ENCODE measurements around the gene TGFA.

TGFA gene

DNA sequence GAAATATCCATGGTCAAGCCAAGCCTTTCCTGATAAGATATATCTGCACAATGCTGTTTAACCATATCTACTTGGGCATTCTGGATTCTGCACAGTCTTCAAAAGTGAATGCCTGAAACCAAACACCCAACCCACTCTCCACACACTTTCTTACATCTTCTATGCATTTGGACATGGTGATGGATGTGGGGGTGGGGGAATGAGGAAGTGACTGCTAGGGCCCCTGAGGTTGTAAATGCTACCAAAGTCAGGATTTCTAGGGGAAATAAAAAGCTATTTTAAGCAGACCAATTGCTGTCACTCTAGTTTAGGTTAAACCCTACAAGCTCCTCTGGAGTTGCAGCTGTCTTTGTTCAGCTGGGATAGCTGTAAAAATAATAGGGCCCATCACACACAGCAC lies 26.7 kb upstream of the TGFA start:
- TF ChIP-seq RAD21 (IDR thresholded peaks at IDR 0.05; ENCODE audit: low read depth) (no peak), CREB1 (IDR thresholded peaks at IDR 0.05; ENCODE audit: low read depth) (no peak), CEBPB (IDR thresholded peaks at IDR 0.05) (no peak), TCF12 (IDR thresholded peaks at IDR 0.05; ENCODE audit: low read depth) (no peak), TEAD4 (IDR thresholded peaks at IDR 0.05) (no peak)

DNA sequence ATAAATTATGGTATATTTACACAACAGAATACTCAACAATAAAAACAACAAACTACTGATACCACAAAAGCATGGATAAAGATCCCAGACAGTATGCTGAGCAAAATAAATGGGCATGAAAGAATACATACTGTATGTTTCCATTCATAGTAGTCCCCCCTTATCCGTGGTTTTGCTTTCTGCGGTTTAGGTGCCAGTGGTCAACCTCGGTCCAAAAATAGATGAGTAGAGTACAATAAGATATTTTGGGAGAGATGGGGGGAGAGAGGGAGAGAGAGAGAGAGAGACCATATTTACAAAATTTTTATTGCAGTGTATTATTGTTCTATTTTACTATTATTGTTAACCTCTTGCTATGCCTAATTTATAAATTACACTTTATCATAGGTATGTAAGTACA lies 21.0 kb upstream of the TGFA start:
- TF ChIP-seq, protein P1, sequence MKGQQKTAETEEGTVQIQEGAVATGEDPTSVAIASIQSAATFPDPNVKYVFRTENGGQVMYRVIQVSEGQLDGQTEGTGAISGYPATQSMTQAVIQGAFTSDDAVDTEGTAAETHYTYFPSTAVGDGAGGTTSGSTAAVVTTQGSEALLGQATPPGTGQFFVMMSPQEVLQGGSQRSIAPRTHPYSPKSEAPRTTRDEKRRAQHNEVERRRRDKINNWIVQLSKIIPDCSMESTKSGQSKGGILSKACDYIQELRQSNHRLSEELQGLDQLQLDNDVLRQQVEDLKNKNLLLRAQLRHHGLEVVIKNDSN (IDR thresholded peaks at IDR 0.05), result no peak
- TF ChIP-seq ZBTB7A (IDR thresholded peaks at IDR 0.05; ENCODE audit: low read depth) (no peak), CREB1 (IDR thresholded peaks at IDR 0.05; ENCODE audit: low read depth) (no peak), EP300 (IDR thresholded peaks at IDR 0.05; ENCODE audit: borderline replicate concordance) (no peak), TCF12 (IDR thresholded peaks at IDR 0.05; ENCODE audit: low read depth) (no peak), TAF1 (IDR thresholded peaks at IDR 0.05; ENCODE audit: low read depth) (no peak), RAD21 (IDR thresholded peaks at IDR 0.05; ENCODE audit: low read depth) (no peak), FOXM1 (IDR thresholded peaks at IDR 0.05; ENCODE audit: borderline replicate concordance, low read depth) (no peak), YY1 (IDR thresholded peaks at IDR 0.05; ENCODE audit: low read depth) (no peak)
- TF ChIP-seq, protein P2, sequence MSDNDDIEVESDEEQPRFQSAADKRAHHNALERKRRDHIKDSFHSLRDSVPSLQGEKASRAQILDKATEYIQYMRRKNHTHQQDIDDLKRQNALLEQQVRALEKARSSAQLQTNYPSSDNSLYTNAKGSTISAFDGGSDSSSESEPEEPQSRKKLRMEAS (IDR thresholded peaks at IDR 0.05), result no peak

DNA sequence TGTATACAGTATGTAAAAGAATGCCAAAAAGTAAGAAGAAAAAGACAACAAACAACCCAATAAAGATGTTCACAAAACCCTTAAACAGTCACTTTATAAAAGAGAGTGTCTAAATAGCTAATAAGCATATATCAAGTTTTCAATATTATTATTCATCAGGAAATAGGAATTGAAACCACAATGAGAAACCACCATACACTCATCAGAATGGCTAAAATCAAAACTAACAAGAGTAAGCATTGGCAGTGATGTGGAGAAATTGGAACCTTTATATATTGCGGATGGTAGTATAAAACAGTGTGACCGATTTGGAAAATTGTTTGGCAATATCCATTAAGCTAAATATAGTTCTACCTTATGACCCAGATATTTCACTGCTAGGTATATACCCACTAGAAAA lies 20.5 kb upstream of the TGFA start:
- TF ChIP-seq EGR1 (IDR thresholded peaks at IDR 0.05), result no peak
- TF ChIP-seq, protein P2 (IDR thresholded peaks at IDR 0.05), result no peak
- TF ChIP-seq, protein P3, sequence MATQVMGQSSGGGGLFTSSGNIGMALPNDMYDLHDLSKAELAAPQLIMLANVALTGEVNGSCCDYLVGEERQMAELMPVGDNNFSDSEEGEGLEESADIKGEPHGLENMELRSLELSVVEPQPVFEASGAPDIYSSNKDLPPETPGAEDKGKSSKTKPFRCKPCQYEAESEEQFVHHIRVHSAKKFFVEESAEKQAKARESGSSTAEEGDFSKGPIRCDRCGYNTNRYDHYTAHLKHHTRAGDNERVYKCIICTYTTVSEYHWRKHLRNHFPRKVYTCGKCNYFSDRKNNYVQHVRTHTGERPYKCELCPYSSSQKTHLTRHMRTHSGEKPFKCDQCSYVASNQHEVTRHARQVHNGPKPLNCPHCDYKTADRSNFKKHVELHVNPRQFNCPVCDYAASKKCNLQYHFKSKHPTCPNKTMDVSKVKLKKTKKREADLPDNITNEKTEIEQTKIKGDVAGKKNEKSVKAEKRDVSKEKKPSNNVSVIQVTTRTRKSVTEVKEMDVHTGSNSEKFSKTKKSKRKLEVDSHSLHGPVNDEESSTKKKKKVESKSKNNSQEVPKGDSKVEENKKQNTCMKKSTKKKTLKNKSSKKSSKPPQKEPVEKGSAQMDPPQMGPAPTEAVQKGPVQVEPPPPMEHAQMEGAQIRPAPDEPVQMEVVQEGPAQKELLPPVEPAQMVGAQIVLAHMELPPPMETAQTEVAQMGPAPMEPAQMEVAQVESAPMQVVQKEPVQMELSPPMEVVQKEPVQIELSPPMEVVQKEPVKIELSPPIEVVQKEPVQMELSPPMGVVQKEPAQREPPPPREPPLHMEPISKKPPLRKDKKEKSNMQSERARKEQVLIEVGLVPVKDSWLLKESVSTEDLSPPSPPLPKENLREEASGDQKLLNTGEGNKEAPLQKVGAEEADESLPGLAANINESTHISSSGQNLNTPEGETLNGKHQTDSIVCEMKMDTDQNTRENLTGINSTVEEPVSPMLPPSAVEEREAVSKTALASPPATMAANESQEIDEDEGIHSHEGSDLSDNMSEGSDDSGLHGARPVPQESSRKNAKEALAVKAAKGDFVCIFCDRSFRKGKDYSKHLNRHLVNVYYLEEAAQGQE (IDR thresholded peaks at IDR 0.05; ENCODE audit: low read depth), result no peak
- no peak for TF ChIP-seq CREB1 (IDR thresholded peaks at IDR 0.05; ENCODE audit: low read depth)
- TF ChIP-seq YY1 (IDR thresholded peaks at IDR 0.05; ENCODE audit: low read depth), result no peak
- no peak for TF ChIP-seq TAF1 (IDR thresholded peaks at IDR 0.05; ENCODE audit: low read depth)
- TF ChIP-seq FOXM1 (IDR thresholded peaks at IDR 0.05; ENCODE audit: borderline replicate concordance, low read depth), result no peak
- no peak for TF ChIP-seq NFIC (IDR thresholded peaks at IDR 0.05)
- no peak for TF ChIP-seq EP300 (IDR thresholded peaks at IDR 0.05; ENCODE audit: borderline replicate concordance)
- TF ChIP-seq RAD21 (IDR thresholded peaks at IDR 0.05; ENCODE audit: low read depth), result no peak
- TF ChIP-seq CEBPB (IDR thresholded peaks at IDR 0.05), result no peak
- no peak for TF ChIP-seq TEAD4 (IDR thresholded peaks at IDR 0.05)
- TF ChIP-seq, protein P1 (IDR thresholded peaks at IDR 0.05), result no peak
- TF ChIP-seq TCF12 (IDR thresholded peaks at IDR 0.05; ENCODE audit: low read depth), result no peak
- TF ChIP-seq ZBTB7A (IDR thresholded peaks at IDR 0.05; ENCODE audit: low read depth), result no peak

DNA sequence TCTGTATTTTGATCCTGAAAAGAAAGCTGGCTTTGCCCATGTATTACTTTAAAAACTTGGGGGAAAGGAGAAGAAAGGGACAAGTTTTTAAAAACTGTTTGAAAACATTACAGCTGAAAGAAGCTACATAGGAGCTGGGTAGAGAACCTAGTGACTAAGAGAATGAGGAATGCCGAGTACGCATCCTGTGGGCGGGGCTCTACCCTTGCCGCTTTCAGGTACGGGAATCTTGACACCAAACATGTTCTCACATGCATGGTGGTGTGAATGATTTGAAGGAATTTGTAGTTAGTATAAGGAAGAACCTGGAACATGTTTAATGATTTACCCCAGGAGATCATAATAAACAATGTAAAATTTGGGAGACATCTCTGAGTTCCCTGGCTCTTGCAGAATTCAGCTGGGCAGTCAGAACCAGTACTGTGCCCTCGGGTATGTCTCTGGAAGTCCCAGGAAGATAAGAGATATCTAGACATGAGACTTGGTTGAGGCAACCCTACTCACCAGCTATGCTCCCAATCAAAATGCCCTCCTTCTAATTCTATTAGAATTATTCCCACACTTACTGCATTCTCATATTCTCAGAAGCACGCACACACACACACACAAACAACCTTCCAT lies 16.5 kb upstream of the TGFA start:
- no peak for TF ChIP-seq EGR1 (IDR thresholded peaks at IDR 0.05)
- TF ChIP-seq, protein P2 (IDR thresholded peaks at IDR 0.05), result peak; percentile 69

DNA sequence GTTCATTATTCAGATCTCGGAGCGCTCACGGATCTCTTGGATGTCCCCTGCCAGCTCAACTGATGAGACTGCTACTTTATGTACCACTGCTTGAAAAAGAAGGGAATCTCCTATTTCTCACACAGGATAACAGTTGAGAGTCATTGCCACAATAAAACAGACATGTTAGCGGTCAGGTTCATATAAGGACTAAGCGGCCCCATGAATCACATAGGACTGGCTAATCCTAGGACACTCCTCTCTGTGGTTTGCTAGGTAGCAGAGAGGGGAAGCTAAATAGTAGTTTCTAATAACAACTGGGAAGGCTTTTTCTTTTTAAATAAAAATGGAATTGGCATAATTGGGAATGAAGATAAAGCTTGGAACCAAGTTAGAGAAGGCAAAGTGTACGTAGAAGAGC lies 15.9 kb upstream of the TGFA start:
- TF ChIP-seq TEAD4 (IDR thresholded peaks at IDR 0.05) (no peak), EGR1 (IDR thresholded peaks at IDR 0.05) (no peak), CREB1 (IDR thresholded peaks at IDR 0.05; ENCODE audit: low read depth) (no peak), FOXM1 (IDR thresholded peaks at IDR 0.05; ENCODE audit: borderline replicate concordance, low read depth) (no peak), TAF1 (IDR thresholded peaks at IDR 0.05; ENCODE audit: low read depth) (no peak), TCF12 (IDR thresholded peaks at IDR 0.05; ENCODE audit: low read depth) (no peak), YY1 (IDR thresholded peaks at IDR 0.05; ENCODE audit: low read depth) (no peak), CEBPB (IDR thresholded peaks at IDR 0.05) (no peak), ZBTB7A (IDR thresholded peaks at IDR 0.05; ENCODE audit: low read depth) (no peak), NFIC (IDR thresholded peaks at IDR 0.05) (no peak)
- TF ChIP-seq, protein P1 (IDR thresholded peaks at IDR 0.05), result no peak
- TF ChIP-seq, protein P3 (IDR thresholded peaks at IDR 0.05; ENCODE audit: low read depth), result no peak
- TF ChIP-seq, protein P2 (IDR thresholded peaks at IDR 0.05), result no peak
